Activated T-helper 1 cell treated with anti-CD3 and anti-CD28 coated beads, Interleukin-12 subunit alpha, Interleukin-12 subunit beta, Interleukin-2, Interleukin-4 antibody, amounts not matched to agents 30 ng/mL and 10 ng/mL and 1 ng/mL, durations not matched to agents 14 hours and 24 hours and 36 hours (primary cell): ENCODE measurements around the gene CSF2RB. TPM values are rescaled to one million over a fixed set of nuclear protein-coding genes. Genes with fewer than 3 reads are reported as not detected.

Source experiments
- DNase-seq: peaks from one replicate; pipeline ENCODE4 v3.0.0; 2021; ENCODE audit warnings: low spot score
- H3K27ac Mint-ChIP-seq: one replicate; pipeline ENCODE4 v1.8.0; 2021; ENCODE audit warnings: mild to moderate bottlenecking, mixed read lengths
- H3K27me3 Mint-ChIP-seq: one replicate; pipeline ENCODE4 v1.8.0; 2022; ENCODE audit warnings: mild to moderate bottlenecking, moderate library complexity, mixed read lengths; ENCODE audit not compliant: insufficient read depth
- H3K36me3 Mint-ChIP-seq: one replicate; pipeline ENCODE4 v1.8.0; 2021; ENCODE audit warnings: low read depth, mixed read lengths
- H3K4me1 Mint-ChIP-seq: one replicate; pipeline ENCODE4 v1.8.0; 2021; ENCODE audit warnings: low read depth, mixed read lengths
- H3K4me3 Mint-ChIP-seq: one replicate; pipeline ENCODE4 v1.8.0; 2021; ENCODE audit warnings: mild to moderate bottlenecking, moderate library complexity, mixed read lengths
- H3K9me3 Mint-ChIP-seq: one replicate; pipeline ENCODE4 v1.8.0; 2021; ENCODE audit warnings: mixed read lengths
- intact Hi-C: fragments of 100-400 bp; cut with micrococcal nuclease; formaldehyde crosslinking; loops from one replicate; pipeline ENCODE4 v1.15.1; 2024
- total RNA-seq: library from RNA; stranded (reverse); gene quantifications from 2 replicates; pipeline ENCODE4 v1.2.3, GENCODE V29; 2022

Gene CSF2RB
- total RNA-seq, 1 donor from 2014 or later, result 11.8 TPM

GRCh38 chr22:36955691-36956090 is 42.3 kb downstream of the CSF2RB start:
- no peak for DNase-seq
- Mint-ChIP-seq H3K27me3 (peaks cover 2% of the 10 kb centered on the region), H3K4me3 (no peak overlapping the region), H3K4me1 (peaks cover 8% of the 10 kb centered on the region), H3K27ac (no peak overlapping the region), H3K36me3 (peaks cover 1% of the 10 kb centered on the region), H3K9me3 (peaks cover 11% of the 10 kb centered on the region)
- intact Hi-C loops, result no loop called here

- Mint-ChIP-seq H3K36me3 (peaks cover 1% of the 10 kb centered on the region), H3K27ac (no peak overlapping the region), H3K27me3 (peaks cover 13% of the 10 kb centered on the region), H3K4me1 (peaks cover 8% of the 10 kb centered on the region), H3K4me3 (no peak overlapping the region), H3K9me3 (peaks cover 11% of the 10 kb centered on the region)
- no peak for DNase-seq
- intact Hi-C loops, result no loop called here
Observed at GRCh38 chr22:36958366-36958765, 44.9 kb downstream of the CSF2RB start.

GRCh38 chr22:36961626-36962025 is 48.2 kb downstream of the CSF2RB start:
- Mint-ChIP-seq H3K36me3 (peaks cover 1% of the 10 kb centered on the region), H3K9me3 (peaks cover 4% of the 10 kb centered on the region), H3K27me3 (peaks cover 13% of the 10 kb centered on the region), H3K27ac (no peak overlapping the region), H3K4me3 (no peak overlapping the region), H3K4me1 (no peaks in the 10 kb centered on the region)
- intact Hi-C loops, result no loop called here
- no peak for DNase-seq

GRCh38 chr22:36963302-36963701 is 49.9 kb downstream of the CSF2RB start:
- H3K27ac Mint-ChIP-seq, result no peak overlapping the region
- H3K27me3 Mint-ChIP-seq, result peaks cover 13% of the 10 kb centered on the region
- intact Hi-C loops, result no loop called here
- no peaks in the 10 kb centered on the region for H3K36me3 Mint-ChIP-seq
- H3K9me3 Mint-ChIP-seq, result no peaks in the 10 kb centered on the region
- H3K4me1 Mint-ChIP-seq, result no peaks in the 10 kb centered on the region
- no peak for DNase-seq
- no peak overlapping the region for H3K4me3 Mint-ChIP-seq

GRCh38 chr22:36964106-36964505 is 50.7 kb downstream of the CSF2RB start:
- H3K4me3 Mint-ChIP-seq, result no peak overlapping the region
- no peaks in the 10 kb centered on the region for H3K36me3 Mint-ChIP-seq
- no peaks in the 10 kb centered on the region for H3K9me3 Mint-ChIP-seq
- DNase-seq, result no peak
- no peaks in the 10 kb centered on the region for H3K4me1 Mint-ChIP-seq
- H3K27me3 Mint-ChIP-seq, result peaks cover 13% of the 10 kb centered on the region
- H3K27ac Mint-ChIP-seq, result no peak overlapping the region
- intact Hi-C loops, result no loop called here

- DNase-seq, result no peak
- Mint-ChIP-seq H3K27me3 (peaks cover 15% of the 10 kb centered on the region), H3K36me3 (no peaks in the 10 kb centered on the region), H3K4me1 (no peaks in the 10 kb centered on the region), H3K9me3 (no peaks in the 10 kb centered on the region), H3K4me3 (no peak overlapping the region), H3K27ac (no peak overlapping the region)
- intact Hi-C loops, result no loop called here
Observed at GRCh38 chr22:36965696-36966095, 52.3 kb downstream of the CSF2RB start.

GRCh38 chr22:36966851-36967540 is 53.6 kb downstream of the CSF2RB start:
- Mint-ChIP-seq H3K27me3 (peaks cover 14% of the 10 kb centered on the region), H3K4me1 (no peaks in the 10 kb centered on the region), H3K4me3 (no peak overlapping the region), H3K9me3 (no peaks in the 10 kb centered on the region), H3K36me3 (no peaks in the 10 kb centered on the region), H3K27ac (no peak overlapping the region)
- intact Hi-C loops, result no loop called here
- DNase-seq, result no peak

GRCh38 chr22:36968249-36968964 is 55.0 kb downstream of the CSF2RB start:
- H3K9me3 Mint-ChIP-seq, result no peaks in the 10 kb centered on the region
- no peaks in the 10 kb centered on the region for H3K4me1 Mint-ChIP-seq
- no peaks in the 10 kb centered on the region for H3K36me3 Mint-ChIP-seq
- no peak overlapping the region for H3K27ac Mint-ChIP-seq
- DNase-seq, result no peak
- H3K4me3 Mint-ChIP-seq, result no peak overlapping the region
- intact Hi-C loops, result no loop called here
- H3K27me3 Mint-ChIP-seq, result peaks cover 9% of the 10 kb centered on the region

GRCh38 chr22:36971341-36972125 is 58.1 kb downstream of the CSF2RB start:
- DNase-seq, result no peak
- Mint-ChIP-seq H3K4me1 (no peaks in the 10 kb centered on the region), H3K9me3 (no peaks in the 10 kb centered on the region), H3K4me3 (no peak overlapping the region), H3K36me3 (no peaks in the 10 kb centered on the region), H3K27me3 (peaks cover 8% of the 10 kb centered on the region), H3K27ac (no peak overlapping the region)
- intact Hi-C loops, result no loop called here

GRCh38 chr22:36976606-36977005 is 63.2 kb downstream of the CSF2RB start:
- Mint-ChIP-seq H3K36me3 (no peaks in the 10 kb centered on the region), H3K27ac (no peak overlapping the region), H3K4me1 (peaks cover 15% of the 10 kb centered on the region), H3K9me3 (no peaks in the 10 kb centered on the region), H3K27me3 (peaks cover 2% of the 10 kb centered on the region), H3K4me3 (peak overlapping the region; percentile 86)
- no peak for DNase-seq
- intact Hi-C loops, result loop anchor here (5.0 kb wide), 2 partner anchors 66 to 429 kb away; no protein-coding TSS in a partner anchor

- peak; percentile 50 for DNase-seq
- intact Hi-C loops, result loop anchor here (5.0 kb wide), 2 partner anchors 65 to 430 kb away; no protein-coding TSS in a partner anchor
- H3K4me3 Mint-ChIP-seq, result peak overlapping the region; percentile 86
- peaks cover 5% of the 10 kb centered on the region for H3K27me3 Mint-ChIP-seq
- H3K4me1 Mint-ChIP-seq, result peaks cover 15% of the 10 kb centered on the region
- no peaks in the 10 kb centered on the region for H3K36me3 Mint-ChIP-seq
- H3K9me3 Mint-ChIP-seq, result no peaks in the 10 kb centered on the region
- peak overlapping the region; percentile 74 for H3K27ac Mint-ChIP-seq
Observed at GRCh38 chr22:36977401-36977861, 64.0 kb downstream of the CSF2RB start.

- intact Hi-C loops, result loop anchor here (1.0 to 5.0 kb wide), 11 partner anchors 41 to 431 kb away; partner anchors contain the start of genes MPST, NCF4 and TST
Observed at GRCh38 chr22:36977947-36978660, 64.7 kb downstream of the CSF2RB start.

More at GRCh38 chr22:36977947-36978660, 64.7 kb downstream of the CSF2RB start:
- Mint-ChIP-seq H3K4me3 (peak overlapping the region; percentile 86), H3K4me1 (peaks cover 15% of the 10 kb centered on the region), H3K27me3 (peaks cover 8% of the 10 kb centered on the region), H3K27ac (peak overlapping the region; percentile 74), H3K9me3 (no peaks in the 10 kb centered on the region), H3K36me3 (no peaks in the 10 kb centered on the region)
- DNase-seq, result peak; percentile 84
